ENCODE results near the gene HOXB3.

The HOXB3 gene

GRCh38 chr17:48576479-48577309 lies 13.3 kb downstream of the HOXB3 start:
- H3K4me3 ChIP-seq (ENCODE audit: low read length): peak overlapping the region; percentile 87
- no peaks in the 10 kb centered on the region for H3K27me3 ChIP-seq (replicated peaks; ENCODE audit: control insufficient read depth, insufficient read depth, low read length)
- H3K9me3 ChIP-seq (ENCODE audit: control insufficient read depth, low read length): no peaks in the 10 kb centered on the region
- H3K4me1 ChIP-seq (ENCODE audit: control insufficient read depth, insufficient read depth, low read length): peaks cover 68% of the 10 kb centered on the region
- H3K36me3 ChIP-seq (ENCODE audit: control insufficient read depth, insufficient read depth, low read length, severe bottlenecking): no peaks in the 10 kb centered on the region
- H3K9ac ChIP-seq (ENCODE audit: low read length): peak overlapping the region; percentile 93
- no peak for DNase-seq (ENCODE audit: low read depth)

GRCh38 chr17:48575673-48576478 lies 14.2 kb downstream of the HOXB3 start:
- H3K27me3 ChIP-seq (replicated peaks; ENCODE audit: control insufficient read depth, insufficient read depth, low read length): no peaks in the 10 kb centered on the region
- H3K36me3 ChIP-seq (ENCODE audit: control insufficient read depth, insufficient read depth, low read length, severe bottlenecking): no peaks in the 10 kb centered on the region
- H3K9me3 ChIP-seq (ENCODE audit: control insufficient read depth, low read length): no peaks in the 10 kb centered on the region
- H3K4me3 ChIP-seq (ENCODE audit: low read length): peak overlapping the region; percentile 73
- DNase-seq (ENCODE audit: low read depth): no peak
- peaks cover 68% of the 10 kb centered on the region for H3K4me1 ChIP-seq (ENCODE audit: control insufficient read depth, insufficient read depth, low read length)
- peak overlapping the region; percentile 88 for H3K9ac ChIP-seq (ENCODE audit: low read length)

GRCh38 chr17:48575066-48575582 lies 14.9 kb downstream of the HOXB3 start:
- no peaks in the 10 kb centered on the region for H3K36me3 ChIP-seq (ENCODE audit: control insufficient read depth, insufficient read depth, low read length, severe bottlenecking)
- H3K9me3 ChIP-seq (ENCODE audit: control insufficient read depth, low read length): no peaks in the 10 kb centered on the region
- peaks cover 70% of the 10 kb centered on the region for H3K4me1 ChIP-seq (ENCODE audit: control insufficient read depth, insufficient read depth, low read length)
- no peak for DNase-seq (ENCODE audit: low read depth)
- H3K9ac ChIP-seq (ENCODE audit: low read length): peak overlapping the region; percentile 88
- no peaks in the 10 kb centered on the region for H3K27me3 ChIP-seq (replicated peaks; ENCODE audit: control insufficient read depth, insufficient read depth, low read length)
- H3K4me3 ChIP-seq (ENCODE audit: low read length): peak overlapping the region; percentile 73

GRCh38 chr17:48574505-48575065 lies 15.5 kb downstream of the HOXB3 start:
- no peak for DNase-seq (ENCODE audit: low read depth)
- H3K4me3 ChIP-seq (ENCODE audit: low read length): peak overlapping the region; percentile 73
- no peaks in the 10 kb centered on the region for H3K36me3 ChIP-seq (ENCODE audit: control insufficient read depth, insufficient read depth, low read length, severe bottlenecking)
- H3K4me1 ChIP-seq (ENCODE audit: control insufficient read depth, insufficient read depth, low read length): peaks cover 75% of the 10 kb centered on the region
- peak overlapping the region; percentile 88 for H3K9ac ChIP-seq (ENCODE audit: low read length)
- H3K9me3 ChIP-seq (ENCODE audit: control insufficient read depth, low read length): no peaks in the 10 kb centered on the region
- no peaks in the 10 kb centered on the region for H3K27me3 ChIP-seq (replicated peaks; ENCODE audit: control insufficient read depth, insufficient read depth, low read length)

- DNase-seq (ENCODE audit: low read depth): no peak
- Histone ChIP-seq H3K4me3 (ENCODE audit: low read length) (peak overlapping the region; percentile 73), H3K36me3 (ENCODE audit: control insufficient read depth, insufficient read depth, low read length, severe bottlenecking) (no peaks in the 10 kb centered on the region), H3K9me3 (ENCODE audit: control insufficient read depth, low read length) (no peaks in the 10 kb centered on the region), H3K9ac (ENCODE audit: low read length) (peak overlapping the region; percentile 88), H3K27me3 (replicated peaks; ENCODE audit: control insufficient read depth, insufficient read depth, low read length) (no peaks in the 10 kb centered on the region), H3K4me1 (ENCODE audit: control insufficient read depth, insufficient read depth, low read length) (peaks cover 88% of the 10 kb centered on the region)
These were observed 18.1 kb downstream of the HOXB3 start for GRCh38 chr17:48571826-48572417.

GRCh38 chr17:48571024-48571818 lies 18.8 kb downstream of the HOXB3 start:
- no peak for DNase-seq (ENCODE audit: low read depth)
- Histone ChIP-seq H3K27me3 (replicated peaks; ENCODE audit: control insufficient read depth, insufficient read depth, low read length) (no peaks in the 10 kb centered on the region), H3K4me1 (ENCODE audit: control insufficient read depth, insufficient read depth, low read length) (peaks cover 85% of the 10 kb centered on the region)

GRCh38 chr17:48570325-48571023 lies 19.6 kb downstream of the HOXB3 start:
- H3K4me3 ChIP-seq (ENCODE audit: low read length): peak overlapping the region; percentile 73
- peak overlapping the region; percentile 88 for H3K9ac ChIP-seq (ENCODE audit: low read length)
- no peaks in the 10 kb centered on the region for H3K27me3 ChIP-seq (replicated peaks; ENCODE audit: control insufficient read depth, insufficient read depth, low read length)
- H3K36me3 ChIP-seq (ENCODE audit: control insufficient read depth, insufficient read depth, low read length, severe bottlenecking): no peaks in the 10 kb centered on the region
- H3K4me1 ChIP-seq (ENCODE audit: control insufficient read depth, insufficient read depth, low read length): peaks cover 78% of the 10 kb centered on the region
- H3K9me3 ChIP-seq (ENCODE audit: control insufficient read depth, low read length): no peaks in the 10 kb centered on the region
- DNase-seq (ENCODE audit: low read depth): no peak

More at GRCh38 chr17:48571024-48571818, 18.8 kb downstream of the HOXB3 start:
- H3K9ac ChIP-seq (ENCODE audit: low read length): peak overlapping the region; percentile 88
- no peaks in the 10 kb centered on the region for H3K9me3 ChIP-seq (ENCODE audit: control insufficient read depth, low read length)
- peak overlapping the region; percentile 73 for H3K4me3 ChIP-seq (ENCODE audit: low read length)
- no peaks in the 10 kb centered on the region for H3K36me3 ChIP-seq (ENCODE audit: control insufficient read depth, insufficient read depth, low read length, severe bottlenecking)

GRCh38 chr17:48569674-48570324 lies 20.2 kb downstream of the HOXB3 start:
- Histone ChIP-seq H3K9me3 (ENCODE audit: control insufficient read depth, low read length) (no peaks in the 10 kb centered on the region), H3K4me1 (ENCODE audit: control insufficient read depth, insufficient read depth, low read length) (peaks cover 81% of the 10 kb centered on the region), H3K36me3 (ENCODE audit: control insufficient read depth, insufficient read depth, low read length, severe bottlenecking) (no peaks in the 10 kb centered on the region), H3K4me3 (ENCODE audit: low read length) (peak overlapping the region; percentile 73), H3K27me3 (replicated peaks; ENCODE audit: control insufficient read depth, insufficient read depth, low read length) (no peaks in the 10 kb centered on the region), H3K9ac (ENCODE audit: low read length) (peak overlapping the region; percentile 88)
- DNase-seq (ENCODE audit: low read depth): no peak

GRCh38 chr17:48569240-48569582 lies 20.8 kb downstream of the HOXB3 start:
- H3K36me3 ChIP-seq (ENCODE audit: control insufficient read depth, insufficient read depth, low read length, severe bottlenecking): no peaks in the 10 kb centered on the region
- DNase-seq (ENCODE audit: low read depth): no peak
- peaks cover 80% of the 10 kb centered on the region for H3K4me1 ChIP-seq (ENCODE audit: control insufficient read depth, insufficient read depth, low read length)
- peak overlapping the region; percentile 77 for H3K4me3 ChIP-seq (ENCODE audit: low read length)
- peak overlapping the region; percentile 88 for H3K9ac ChIP-seq (ENCODE audit: low read length)
- no peaks in the 10 kb centered on the region for H3K27me3 ChIP-seq (replicated peaks; ENCODE audit: control insufficient read depth, insufficient read depth, low read length)
- H3K9me3 ChIP-seq (ENCODE audit: control insufficient read depth, low read length): no peaks in the 10 kb centered on the region

Data from adipocyte (in vitro differentiated cells).